ENCODE data around the gene UBXN6. TPM values are rescaled to one million over a fixed set of nuclear protein-coding genes. Genes with fewer than 3 reads are reported as not detected.

UBXN6 gene, protein sequence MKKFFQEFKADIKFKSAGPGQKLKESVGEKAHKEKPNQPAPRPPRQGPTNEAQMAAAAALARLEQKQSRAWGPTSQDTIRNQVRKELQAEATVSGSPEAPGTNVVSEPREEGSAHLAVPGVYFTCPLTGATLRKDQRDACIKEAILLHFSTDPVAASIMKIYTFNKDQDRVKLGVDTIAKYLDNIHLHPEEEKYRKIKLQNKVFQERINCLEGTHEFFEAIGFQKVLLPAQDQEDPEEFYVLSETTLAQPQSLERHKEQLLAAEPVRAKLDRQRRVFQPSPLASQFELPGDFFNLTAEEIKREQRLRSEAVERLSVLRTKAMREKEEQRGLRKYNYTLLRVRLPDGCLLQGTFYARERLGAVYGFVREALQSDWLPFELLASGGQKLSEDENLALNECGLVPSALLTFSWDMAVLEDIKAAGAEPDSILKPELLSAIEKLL
- 51.6 and 55.9 TPM in 2 replicates for total RNA-seq

DNA sequence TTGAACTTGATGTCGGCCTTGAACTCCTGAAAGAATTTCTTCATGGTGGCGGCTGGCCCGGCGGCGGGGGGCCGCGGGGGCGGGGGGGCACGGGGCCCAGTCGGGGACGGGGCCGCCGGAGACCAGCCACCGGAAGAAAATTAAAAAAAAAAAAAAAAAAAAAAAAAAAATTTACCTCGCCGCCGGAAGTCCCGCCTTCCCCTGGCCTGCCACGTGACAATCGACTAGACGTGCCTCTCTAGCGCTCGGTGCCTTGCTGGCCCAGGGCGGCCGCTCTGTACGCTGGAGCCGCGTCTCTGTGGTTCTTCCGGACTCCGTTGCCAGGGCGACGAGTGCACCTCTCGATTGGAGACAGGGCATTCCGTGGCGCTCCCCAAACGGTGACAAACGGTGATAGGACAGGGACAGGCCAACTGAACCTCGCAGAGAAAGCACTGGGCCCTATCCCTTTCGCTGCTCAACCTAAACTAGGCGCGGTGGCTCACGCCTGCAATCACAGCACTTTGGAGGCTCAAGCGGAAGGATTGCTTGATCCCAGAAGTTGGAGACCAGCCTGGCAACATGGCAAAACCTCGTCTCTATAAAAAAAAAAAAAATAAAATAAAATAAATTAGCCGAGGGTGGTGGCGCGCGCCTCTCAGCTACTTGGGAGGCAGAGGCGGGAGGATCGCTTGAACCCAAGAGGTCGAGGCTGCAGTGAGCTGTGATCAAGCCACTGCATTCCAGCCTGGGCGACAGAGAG, at the start of gene UBXN6:
UBXN6 (minus strand) TSS at position 141 of the 742 bp plus-strand sequence; CDS start at position 44, 97 bp downstream.

GRCh38 chr19:4472174-4472974, 14.8 kb upstream of the UBXN6 start, which contains the start of gene HDGFL2:
Gene HDGFL2 (plus strand): TSS chr19:4472297. CDS start chr19:4472351, 54 bp downstream.

GRCh38 chr19:4402171-4403004, 55.2 kb downstream of the UBXN6 start, which contains the start of gene CHAF1A:
Gene CHAF1A (plus strand): TSS chr19:4402640. CDS start chr19:4402763, 123 bp downstream.

DNA sequence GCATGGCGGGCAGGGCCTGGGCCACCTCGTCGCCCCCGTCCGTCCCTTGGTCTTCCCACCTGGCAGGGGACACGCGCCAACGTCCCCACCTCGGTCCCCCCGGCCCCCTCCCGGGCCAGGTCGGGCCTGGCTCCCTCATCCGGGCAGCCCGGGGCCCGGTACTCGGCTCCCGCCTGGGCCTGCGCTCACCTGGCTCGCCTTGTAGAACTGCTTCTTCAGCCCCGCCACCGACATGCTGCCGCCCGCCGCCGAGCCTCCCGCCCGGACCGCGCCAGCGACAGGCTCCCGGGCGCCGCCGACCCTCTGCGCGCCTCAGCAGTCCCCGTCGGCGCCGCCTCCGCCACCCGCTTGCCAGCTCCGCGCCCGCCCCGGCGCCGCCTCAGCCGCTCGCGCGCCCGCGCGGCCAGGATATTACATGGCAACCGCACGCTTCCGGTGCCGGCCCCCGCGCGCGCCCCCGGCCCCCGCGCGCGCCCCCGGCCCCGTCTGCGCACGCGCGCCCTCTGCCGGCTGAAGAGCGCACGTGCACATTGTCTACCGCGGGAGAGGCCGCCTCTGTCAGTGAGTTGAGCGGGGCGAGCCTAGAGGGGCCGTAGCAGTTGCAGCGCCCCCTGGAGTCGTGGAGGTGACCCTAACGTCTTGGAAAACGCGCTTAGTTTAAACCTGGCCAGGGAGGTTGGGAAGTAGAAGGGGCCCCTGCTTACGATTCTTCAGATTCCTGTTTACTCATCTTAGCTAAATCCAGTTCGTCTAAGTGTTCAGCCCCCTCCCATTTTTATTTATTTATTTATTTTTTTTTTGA, 57.3 kb downstream of the UBXN6 start, which contains the start of gene SH3GL1:
SH3GL1 (minus strand) TSS at position 413 of the 802 bp plus-strand sequence; CDS start at position 234, 179 bp downstream.

Other genes with a start within 250 kb of the UBXN6 start
- gene EBI3, start 228.3 kb downstream of the UBXN6 start, total RNA-seq = not detected in 2 replicates
- 29.7 and 29.8 TPM in 2 replicates for gene YJU2, start 210.7 kb downstream of the UBXN6 start, total RNA-seq
- not detected in 2 replicates for gene SHD, start 178.5 kb downstream of the UBXN6 start, total RNA-seq
- gene TMIGD2, start 155.4 kb downstream of the UBXN6 start, total RNA-seq = not detected in 2 replicates
- 5.1 and 6.4 TPM in 2 replicates for gene FSD1, start 153.2 kb downstream of the UBXN6 start, total RNA-seq
- gene STAP2, start 119.0 kb downstream of the UBXN6 start, total RNA-seq = 105 and 110 TPM in 2 replicates
- 5.8 and 7.2 TPM in 2 replicates for gene MPND, start 114.2 kb downstream of the UBXN6 start, total RNA-seq
- gene SH3GL1, start 57.2 kb downstream of the UBXN6 start, total RNA-seq = 111 and 144 TPM in 2 replicates
- 18.5 and 22.4 TPM in 2 replicates for gene CHAF1A, start 55.2 kb downstream of the UBXN6 start, total RNA-seq
- gene HDGFL2, start 14.5 kb upstream of the UBXN6 start, total RNA-seq = 70.5 and 81.0 TPM in 2 replicates
- gene PLIN4, start 60.7 kb upstream of the UBXN6 start, total RNA-seq = 0.84 and 1.1 TPM in 2 replicates
- gene PLIN5, start 77.4 kb upstream of the UBXN6 start, total RNA-seq = 0.14 TPM in 1 of 2 replicates, not detected in the other
- gene LRG1, start 82.2 kb upstream of the UBXN6 start, total RNA-seq = 0.09 and 0.56 TPM in 2 replicates
- 0.05 and 0.35 TPM in 2 replicates for gene SEMA6B, start 101.9 kb upstream of the UBXN6 start, total RNA-seq
- 5.7 and 6.1 TPM in 2 replicates for gene TNFAIP8L1, start 181.7 kb upstream of the UBXN6 start, total RNA-seq
- 118 and 142 TPM in 2 replicates for gene MYDGF, start 212.5 kb upstream of the UBXN6 start, total RNA-seq

Data from airway epithelial cell (primary cell).